Right renal cortex interstitium (tissue), 3 donors: ENCODE results near the gene SUCLA2. TPM values are rescaled to one million over a fixed set of nuclear protein-coding genes. Genes with fewer than 3 reads are reported as not detected.
"Not testable (repeated sequence)": the region's sequence is repeated elsewhere in the genome, so short reads cannot be mapped to it uniquely, and the experiment has no call there.

Experiments used
- DNase-seq, 3 donors: peaks; one replicate each; pipeline ENCODE4 v3.0.0-alpha.2; 2013; ENCODE audit warnings: low read depth in 3 of 3, low spot score in 2 of 3
- polyA plus RNA-seq, 3 donors: library from polyadenylated mRNA; unstranded; fragments of 120-200 nt; gene quantifications; one replicate each; pipeline ENCODE4 v1.2.1, GENCODE V29; 2013; ENCODE audit not compliant: insufficient read length in 3 of 3

The SUCLA2 gene
- polyA plus RNA-seq, 3 donors, result 103 to 127 (median 116) TPM

GRCh38 chr13:47997384-47997783 is 3.7 kb downstream of the SUCLA2 start:
- DNase-seq, result no peak

DNA sequence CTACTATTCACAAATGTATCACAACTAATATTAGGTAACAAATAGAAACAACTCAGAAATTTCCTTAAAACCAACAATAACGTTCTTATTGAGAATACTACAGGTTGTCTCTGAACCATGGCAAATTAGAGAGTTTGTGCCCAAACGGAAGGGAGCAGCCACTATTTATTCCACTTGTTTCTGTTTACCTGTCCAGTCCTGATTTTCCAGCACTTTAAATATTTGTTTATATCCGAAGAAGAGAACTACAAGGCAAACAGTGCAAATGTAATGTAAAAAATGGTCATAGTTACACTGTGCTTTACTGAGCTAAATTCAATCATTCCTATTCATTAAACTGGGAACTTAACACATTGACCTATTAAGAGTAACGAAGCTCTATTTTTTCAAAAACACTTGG is 9.2 kb downstream of the SUCLA2 start:
- DNase-seq, result no peak

DNA sequence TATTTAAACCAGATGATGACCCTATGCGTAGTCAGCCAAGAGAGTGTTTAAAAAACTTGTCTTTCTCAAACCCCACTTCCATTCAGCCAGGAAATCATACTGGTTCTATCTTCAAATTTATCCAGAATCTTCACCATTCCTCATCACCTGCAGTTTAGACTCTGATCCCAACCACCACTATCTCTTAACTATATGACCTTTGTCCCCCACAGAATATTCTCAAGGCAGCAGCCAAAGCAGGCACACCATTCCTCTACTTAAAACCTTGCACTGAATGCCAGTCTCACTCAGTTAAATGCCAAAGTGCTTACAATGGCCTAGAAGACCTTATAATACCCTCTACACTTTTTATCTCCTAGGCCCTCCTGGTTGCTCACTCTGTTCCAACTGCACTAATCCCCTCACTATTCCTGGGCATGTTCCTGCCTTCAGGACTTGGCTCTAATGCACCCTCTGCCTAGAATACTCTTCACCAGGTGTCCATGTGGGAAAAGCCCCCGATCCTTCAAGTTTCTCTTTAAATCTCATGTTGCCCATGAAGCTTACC is 10.1 kb downstream of the SUCLA2 start:
- no peak for DNase-seq

DNA sequence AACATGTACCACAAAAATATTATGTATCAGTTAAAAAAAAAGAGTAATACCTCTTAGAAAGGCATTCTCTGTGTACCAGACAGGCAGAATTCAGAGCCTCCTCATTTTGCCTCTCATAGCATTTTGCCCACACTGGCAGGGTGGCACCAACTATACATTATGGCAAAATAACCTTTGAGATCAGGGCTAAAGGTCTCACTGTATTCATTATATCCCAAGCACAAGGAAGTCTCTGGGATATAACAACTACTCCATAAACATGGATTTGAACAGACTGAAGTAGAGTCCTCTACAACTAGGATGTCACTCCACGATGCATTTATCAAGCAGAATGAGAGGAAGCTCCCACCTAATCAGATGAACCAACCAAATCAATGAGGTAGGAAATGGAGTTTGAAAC is 10.6 kb downstream of the SUCLA2 start:
- no peak for DNase-seq

DNA sequence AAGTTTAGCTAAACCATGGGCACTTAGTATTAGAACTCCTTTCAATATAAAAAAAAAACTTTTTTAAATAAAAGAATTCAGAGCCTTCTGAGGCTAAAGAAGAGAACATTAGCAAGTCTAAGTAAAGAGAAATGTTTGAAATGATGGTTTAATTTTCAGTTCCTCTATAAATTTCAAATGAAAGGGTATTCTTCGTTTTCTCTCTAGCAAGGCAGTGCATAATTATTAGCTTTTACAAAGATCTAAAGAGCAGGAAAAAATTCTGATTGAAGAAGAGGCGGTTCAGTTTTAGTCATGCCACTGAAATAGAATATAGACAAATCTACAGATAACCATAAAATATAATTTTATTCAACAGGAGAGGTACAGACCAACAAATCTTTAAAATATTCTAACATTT is 18.0 kb downstream of the SUCLA2 start:
- no peak for DNase-seq

- DNase-seq, result no peak
Observed at GRCh38 chr13:47976325-47976724, 24.7 kb downstream of the SUCLA2 start.

GRCh38 chr13:47964863-47965262 is 36.2 kb downstream of the SUCLA2 start:
- no peak for DNase-seq

DNA sequence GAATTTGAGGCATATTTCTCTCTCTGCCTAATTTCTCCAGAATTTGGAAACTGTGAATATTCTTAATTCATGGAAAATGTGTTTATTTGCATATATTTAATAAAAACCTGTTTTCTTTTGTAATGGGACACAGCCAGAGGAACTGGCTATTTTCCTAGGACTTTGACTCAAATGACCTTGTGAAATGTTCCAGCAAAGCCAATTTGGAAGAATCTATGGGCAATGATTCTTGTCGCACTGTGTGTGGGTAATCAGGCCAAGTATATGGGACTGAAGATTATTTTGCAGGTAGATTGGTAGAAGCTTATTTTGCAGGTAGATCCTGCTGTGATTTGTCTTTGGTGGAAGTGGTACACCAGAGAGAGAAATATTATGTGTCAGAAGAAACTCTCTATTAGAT is 38.8 kb downstream of the SUCLA2 start:
- DNase-seq, result no peak

GRCh38 chr13:47959468-47960247 is 41.4 kb downstream of the SUCLA2 start:
- no peak for DNase-seq

DNA sequence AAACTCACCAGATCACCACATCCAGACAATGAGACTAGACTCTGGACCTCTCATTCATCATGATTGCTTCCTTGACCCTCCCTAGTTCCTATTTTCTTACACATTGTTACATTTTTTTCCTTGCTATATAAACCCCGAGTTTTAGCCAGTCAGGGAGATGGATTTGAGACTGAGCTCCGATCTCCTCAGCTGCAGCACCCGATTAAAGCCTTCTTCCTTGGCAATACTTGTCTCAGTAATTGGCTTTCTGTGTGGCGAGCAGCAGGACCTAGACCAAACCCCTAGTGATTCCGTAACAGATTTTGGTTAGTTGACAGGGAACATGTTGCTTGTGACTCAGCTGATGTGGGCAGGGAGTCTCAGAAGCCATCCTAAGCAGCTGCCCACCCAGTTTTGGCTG is 44.0 kb downstream of the SUCLA2 start:
- DNase-seq, result no peak

- DNase-seq, result no peak
Observed at GRCh38 chr13:47955836-47956235, 45.2 kb downstream of the SUCLA2 start.

DNA sequence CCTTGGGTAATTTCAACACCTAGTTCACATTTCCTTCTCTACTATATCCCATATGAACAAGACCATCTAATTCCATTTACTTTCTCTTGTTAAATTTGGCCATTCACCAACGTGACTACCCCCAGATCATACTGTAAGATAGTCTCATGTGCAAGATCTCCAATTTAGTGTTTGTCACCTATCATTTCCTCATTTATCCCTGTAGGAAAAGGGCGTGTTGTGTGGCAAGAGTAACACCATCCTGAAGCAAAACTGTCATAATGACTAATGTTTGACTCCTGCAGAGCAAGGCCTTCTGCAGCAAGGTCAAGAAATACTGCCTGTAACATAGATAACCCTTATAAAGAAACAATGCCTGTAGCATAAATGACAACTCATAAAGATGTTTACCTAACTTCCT is 51.3 kb downstream of the SUCLA2 start:
- no peak for DNase-seq

DNA sequence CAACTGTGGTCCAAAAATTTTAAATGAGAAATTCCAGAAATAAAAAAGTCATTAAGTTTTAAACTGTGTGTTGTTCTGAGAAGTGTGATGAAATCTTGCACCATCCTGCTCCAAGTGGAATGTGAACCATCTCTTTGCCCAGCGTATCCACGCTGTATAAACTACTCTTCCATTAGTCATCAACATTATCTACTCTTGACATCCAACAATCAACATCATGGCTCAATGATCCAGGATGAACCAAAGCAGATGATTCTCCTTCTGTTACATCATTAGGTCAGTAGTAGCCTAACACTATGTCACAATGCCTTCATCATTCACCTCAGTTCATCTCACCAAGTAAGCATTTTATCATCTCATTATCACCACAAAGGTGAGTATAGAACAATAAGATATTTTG is 55.3 kb downstream of the SUCLA2 start:
- no peak for DNase-seq

DNA sequence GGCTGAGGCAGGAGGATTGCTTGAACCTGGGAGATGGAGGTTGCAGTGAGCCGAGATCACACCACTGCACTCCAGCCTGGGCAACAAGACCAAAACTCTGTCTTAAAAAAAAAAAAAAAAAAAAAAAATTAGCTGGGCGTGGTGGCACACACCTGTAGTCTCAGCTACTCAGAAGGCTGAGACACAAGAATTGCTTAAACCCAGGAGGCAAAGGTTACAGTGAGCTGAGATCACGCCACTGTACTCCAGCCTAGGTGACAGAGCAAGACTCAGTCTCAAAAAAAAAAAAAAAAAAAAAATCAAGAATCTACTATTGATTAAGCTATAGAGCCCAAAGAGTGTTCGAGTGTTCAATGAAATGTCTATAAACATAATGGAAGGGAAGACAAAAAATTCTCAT is 55.9 kb downstream of the SUCLA2 start:
- DNase-seq, result not testable (repeated sequence)

DNA sequence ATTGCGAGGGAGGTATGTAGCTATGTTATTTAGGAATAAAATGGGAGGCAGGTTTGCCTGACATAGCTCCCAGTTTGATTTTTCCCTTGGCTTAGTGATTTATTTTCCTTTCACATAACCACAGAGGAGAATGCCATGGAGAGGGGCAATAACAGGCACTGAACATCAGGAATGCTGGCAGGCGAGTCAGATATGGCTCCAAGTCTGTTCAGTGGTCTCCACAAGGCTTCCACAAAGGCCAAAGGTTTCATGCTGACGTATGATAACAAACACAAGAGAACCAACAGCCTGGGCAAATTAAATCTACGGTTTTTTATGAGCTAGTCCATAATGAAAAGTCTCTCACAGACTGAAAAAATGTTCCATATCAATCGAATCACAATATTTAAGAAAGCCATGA is 66.7 kb downstream of the SUCLA2 start:
- no peak for DNase-seq

DNA sequence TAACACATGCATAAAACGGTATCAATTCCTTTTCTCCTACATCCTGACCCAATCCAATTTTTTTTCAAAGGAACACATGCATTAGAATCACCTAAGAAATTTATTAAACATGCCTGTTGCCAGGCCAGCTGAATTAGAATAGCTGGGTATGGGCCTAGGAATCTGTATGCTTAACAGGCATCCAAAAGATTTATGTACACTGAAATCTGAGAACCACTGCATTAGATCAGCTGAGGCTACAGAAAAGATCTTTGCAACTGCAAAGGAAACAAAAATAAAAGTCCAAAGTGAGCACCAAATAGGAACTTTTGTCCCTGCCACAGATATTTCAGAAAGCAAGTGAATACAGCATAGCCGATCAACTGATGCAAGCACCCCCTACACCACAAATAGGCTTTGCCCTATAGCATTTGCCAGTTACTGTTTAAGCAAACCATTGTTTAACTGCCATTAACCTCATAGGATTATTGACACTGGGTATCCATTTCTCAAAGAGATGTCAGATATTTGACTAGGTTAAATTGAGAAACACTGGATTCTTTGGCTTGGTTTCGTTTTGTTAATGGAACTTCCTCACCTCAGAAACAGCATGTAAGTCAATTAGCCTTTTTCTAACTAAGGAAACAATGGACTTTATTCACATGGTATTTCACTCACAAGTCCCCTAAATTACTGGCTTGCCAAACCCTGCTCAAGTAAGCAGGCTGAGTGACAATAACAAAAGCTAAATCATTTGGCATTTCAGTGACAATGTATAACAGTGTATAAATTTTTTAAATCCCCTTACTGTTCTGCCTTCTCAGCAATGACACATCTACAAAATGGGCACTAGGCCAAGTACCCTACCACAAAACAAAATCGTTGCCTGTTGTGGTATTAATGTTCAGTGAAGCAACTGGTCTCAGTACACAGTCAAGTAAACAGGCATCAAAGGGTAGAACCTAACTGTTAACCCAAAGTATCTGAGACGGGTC is 67.8 kb downstream of the SUCLA2 start:
- peak in 1 of 3 donors; percentile 13 for DNase-seq

DNA sequence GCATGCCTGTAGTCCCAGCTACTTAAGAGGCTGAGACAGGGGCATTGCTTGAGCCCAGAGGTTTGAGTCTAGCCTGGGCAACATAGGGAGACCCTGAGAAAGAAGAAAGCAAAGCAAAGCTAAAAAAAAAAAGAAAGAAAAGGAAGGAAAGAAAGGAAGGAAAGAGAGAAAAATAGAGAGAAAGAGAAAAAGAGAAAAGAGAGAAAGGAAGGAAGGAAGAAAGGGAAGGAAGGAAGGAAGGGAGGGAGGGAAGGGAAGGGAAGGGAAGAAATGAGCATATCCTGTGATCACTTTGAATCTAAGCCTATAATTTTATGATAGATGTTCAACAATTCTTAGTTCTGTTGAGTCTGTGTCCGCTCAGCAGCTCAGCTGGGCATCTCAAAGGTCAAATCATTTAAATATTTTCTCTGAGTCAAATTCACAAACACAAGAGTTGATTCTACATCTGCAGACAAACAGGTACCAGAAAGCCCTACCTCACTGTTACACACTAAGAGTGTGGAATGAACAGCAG is 70.4 kb downstream of the SUCLA2 start:
- DNase-seq, result no peak

DNA sequence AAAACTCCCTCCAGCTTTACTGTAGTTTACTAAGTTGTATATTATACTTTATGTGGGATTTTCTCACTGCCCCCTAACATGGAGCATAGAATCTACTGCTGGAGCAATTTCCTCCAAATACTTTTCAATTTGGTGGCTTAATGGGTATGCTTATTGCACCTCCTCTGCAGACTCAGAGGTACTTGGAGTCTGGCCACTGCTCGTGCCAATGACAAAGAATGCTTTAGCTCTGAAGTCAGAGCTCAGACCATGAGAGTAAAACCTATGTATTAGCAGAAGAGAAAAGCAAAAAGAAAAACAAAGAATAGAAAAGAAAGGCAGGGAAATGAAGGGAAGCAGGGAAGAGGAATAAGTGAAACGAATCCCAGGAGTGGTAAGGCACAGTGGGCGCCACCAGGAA is 71.9 kb downstream of the SUCLA2 start:
- no peak for DNase-seq

DNA sequence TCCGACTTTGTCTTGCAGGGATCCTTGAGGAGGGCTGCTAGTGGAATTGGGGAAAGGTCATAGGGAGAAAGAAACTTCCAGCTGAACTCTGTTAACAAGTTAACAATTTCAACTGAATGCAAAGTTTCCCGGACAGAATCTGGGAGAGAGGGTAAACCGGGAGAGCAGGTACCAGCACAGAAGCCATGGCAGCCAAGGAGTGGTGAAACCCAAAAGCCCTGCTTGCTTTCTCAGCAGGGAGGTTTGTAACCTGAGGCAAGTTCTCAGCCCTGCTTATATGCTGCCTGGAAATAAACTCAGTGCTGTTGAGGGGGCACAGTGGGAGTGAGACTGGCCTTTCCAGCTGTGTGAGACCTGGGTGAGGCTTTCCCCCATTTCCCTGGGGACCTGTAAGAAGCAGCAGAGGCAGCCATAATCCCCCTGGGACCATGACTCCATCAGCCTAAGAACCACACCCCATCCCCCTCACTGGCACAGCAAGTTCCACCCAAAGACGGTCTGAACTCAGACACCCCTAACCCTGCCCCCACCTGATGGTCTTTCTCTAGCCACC is 84.0 kb downstream of the SUCLA2 start:
- DNase-seq, result no peak

GRCh38 chr13:47908197-47908902 is 92.7 kb downstream of the SUCLA2 start:
- no peak for DNase-seq
